Suppressor macrophage (primary cell): ENCODE data around the gene C1D.
"Not testable (repeated sequence)": the region's sequence is repeated elsewhere in the genome, so short reads cannot be mapped to it uniquely, and the experiment has no call there.

Experiments
- DNase-seq, 4 experiments: peaks; one replicate each; pipeline ENCODE4 v3.0.0-alpha.2; 2020 to 2022

The C1D gene

DNA sequence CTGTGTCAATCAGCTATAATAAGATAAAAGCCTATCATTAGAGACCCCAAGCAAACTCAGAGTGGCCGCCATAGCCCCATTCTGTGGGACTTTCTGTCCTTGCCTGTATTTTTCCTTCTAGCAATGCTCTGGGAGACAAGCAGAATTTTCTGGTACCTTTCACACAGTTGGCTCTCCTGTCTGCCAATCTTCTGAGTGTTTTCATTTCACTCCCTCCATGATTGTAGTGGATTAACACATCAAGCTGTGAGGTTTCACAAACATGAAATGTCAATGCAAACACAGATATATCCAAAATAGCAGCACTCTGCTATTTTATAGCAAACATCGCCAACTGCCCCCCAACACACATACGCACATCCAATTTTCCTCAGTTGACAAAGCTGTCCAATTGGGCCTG lies 64.9 kb downstream of the C1D start:
- no peak for DNase-seq

DNA sequence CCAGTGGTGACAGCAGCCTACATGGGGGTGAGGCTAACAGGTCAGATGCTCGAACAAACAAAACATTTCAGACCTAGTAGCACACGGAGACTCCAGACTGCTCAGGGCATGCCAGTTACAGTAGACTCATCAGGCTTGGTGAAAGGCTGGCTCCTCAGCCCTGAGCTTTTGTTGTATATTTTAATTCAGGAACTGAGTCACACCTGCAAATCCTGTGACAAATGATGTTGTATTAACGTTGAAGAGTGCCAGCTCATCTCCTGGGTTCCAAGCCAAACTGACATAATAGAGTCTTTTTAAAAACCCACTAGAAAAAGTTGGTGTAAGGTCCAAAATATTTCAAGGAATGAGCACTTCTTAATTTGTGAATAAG lies 65.3 kb downstream of the C1D start:
- no peak for DNase-seq

DNA sequence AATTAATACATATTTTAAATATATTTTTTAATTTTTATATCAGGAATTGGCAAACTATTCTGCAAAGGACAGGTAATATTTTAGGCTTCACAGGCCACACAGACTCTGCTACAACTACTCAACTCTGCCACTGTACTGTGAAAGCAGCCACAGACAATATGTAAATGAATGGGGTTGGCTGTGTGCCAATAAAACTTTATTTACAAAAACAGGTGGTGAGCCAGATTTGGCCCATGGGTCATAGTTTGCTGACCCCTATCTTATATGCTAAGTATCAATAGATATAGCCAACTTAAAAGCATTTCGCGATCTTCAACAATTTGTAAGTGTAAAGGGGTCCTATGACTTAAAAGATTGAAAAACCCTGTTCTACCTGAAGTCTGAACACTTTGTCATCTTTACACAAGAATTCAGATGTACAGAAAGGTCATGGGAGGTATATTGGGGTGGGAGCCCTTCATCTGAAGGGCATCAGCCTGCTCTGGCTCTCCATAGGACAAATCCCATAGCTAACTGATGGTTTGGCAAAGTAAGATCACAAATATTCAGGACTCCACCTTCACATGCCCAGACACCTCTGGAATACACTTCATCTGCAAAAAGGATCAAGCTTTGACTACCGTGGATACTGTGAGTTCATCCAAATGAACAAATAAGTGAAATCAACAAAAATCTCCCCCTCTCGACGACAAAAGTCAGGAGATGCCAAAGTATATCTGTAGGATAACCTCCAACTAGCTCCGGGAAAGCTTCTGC lies 65.9 kb downstream of the C1D start:
- no peak for DNase-seq

DNA sequence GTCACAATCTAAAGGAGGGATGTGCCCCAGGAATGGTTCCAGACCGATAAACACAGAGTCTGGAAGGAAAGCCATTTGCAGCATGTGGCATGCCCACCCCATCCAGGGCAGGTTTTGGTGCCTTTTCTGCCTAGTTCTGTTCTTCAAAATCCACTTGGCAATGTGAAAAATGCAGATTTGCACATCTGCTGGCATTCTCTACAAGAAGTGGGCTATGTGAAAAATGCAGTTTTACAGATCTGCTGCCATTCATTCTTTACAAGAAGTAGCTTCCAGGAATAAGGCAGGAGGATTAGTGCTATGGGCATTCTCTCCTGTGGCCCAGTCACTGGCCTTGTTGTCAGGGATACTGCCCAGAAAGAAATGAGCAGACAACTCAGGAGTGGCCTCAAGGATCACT lies 68.1 kb downstream of the C1D start:
- no peak for DNase-seq

DNA sequence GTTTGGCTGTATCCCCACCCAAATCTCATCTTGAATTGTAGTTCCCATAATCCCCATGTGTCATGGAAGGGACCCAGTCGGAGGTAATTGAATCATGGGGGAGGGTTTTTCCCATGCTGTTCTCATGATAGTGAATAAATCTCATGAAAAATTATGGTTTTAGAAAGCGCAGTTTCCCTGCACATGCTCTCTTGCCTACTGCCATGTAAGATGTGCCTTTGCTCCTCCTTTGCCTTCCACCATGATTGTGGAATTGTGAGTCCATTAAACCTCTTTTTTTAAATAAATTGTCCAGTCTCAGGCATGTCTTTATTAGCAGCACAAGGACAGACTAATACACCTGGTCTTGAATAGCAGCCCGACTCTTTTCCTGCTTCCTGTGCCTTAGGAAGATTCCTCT lies 68.7 kb downstream of the C1D start:
- DNase-seq: not testable (repeated sequence)

DNA sequence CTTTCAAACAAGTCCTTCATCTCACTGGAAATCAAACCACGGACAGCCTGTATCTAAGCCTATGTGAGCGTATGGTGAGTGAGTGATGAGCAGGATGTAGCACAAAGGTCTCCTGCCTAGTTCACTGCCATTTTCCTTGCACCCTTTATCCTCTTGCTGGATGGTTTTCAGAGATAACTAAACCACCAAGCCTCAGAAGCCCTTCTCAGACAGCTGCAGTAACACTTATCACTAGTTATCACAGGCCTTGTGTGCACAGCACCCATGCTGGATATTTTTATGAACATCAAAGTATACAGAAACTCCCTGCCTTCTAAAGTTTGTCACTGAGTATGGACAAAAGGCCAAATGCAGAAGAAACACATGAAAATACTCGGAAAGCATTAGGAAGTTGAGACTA lies 69.5 kb downstream of the C1D start:
- DNase-seq: no peak

DNA sequence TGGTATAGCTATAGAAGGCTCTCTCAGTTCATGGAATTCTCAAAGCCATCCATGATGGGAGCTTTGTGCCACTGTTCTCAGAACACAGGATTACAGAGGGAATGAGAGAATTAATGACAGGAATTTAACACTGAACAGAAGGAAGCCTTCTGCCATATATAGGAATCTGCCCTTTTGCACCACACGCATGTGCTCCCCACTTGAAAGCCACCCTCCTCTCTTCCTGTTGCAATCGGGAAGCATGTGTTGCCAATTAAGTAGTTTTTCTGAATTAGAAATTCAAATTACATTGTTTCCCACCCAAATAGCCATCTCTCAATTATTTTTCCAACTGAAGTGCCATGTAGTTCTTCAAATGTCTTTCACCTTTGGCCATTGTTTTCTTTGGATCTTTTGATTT lies 71.3 kb downstream of the C1D start:
- DNase-seq: no peak
